Posterior vena cava (tissue), 2 donors: ENCODE results near the gene HDAC4. TPM values are rescaled to one million over a fixed set of nuclear protein-coding genes. Genes with fewer than 3 reads are reported as not detected.

Source experiments
- DNase-seq: peaks from one replicate; pipeline ENCODE4 v3.0.0-alpha.2; 2020; ENCODE audit warnings: low spot score
- intact Hi-C, 2 donors: fragments of 100-400 bp; cut with DNase I; formaldehyde crosslinking; loops; one replicate each; pipeline versions ENCODE4 v1.14.1 to v1.14.2; 2022 to 2023
- total RNA-seq, 2 donors: library from RNA; stranded (reverse); fragmentation: NEBNext Ultra II Directional; extraction: Animal tissue kit (Norgen Biotek cat#: 25700); gene quantifications; one replicate each; pipeline ENCODE4 v1.2.1, GENCODE V29; 2021
- donor health status: DM: yes; HTN: yes; CAD: no.
- donor health status: DM: yes; HTN: yes; CAD: no.

Gene HDAC4
- total RNA-seq, 2 donors from 2014 or later = 47.6 to 66.9 TPM

- intact Hi-C loops = loop anchor here in 1 of 2 donors (10.0 kb wide), 1 partner anchor 250 kb away; no protein-coding TSS in a partner anchor
- DNase-seq = no peak
Observed at GRCh38 chr2:239145106-239145505, 255.7 kb downstream of the HDAC4 start.

DNA sequence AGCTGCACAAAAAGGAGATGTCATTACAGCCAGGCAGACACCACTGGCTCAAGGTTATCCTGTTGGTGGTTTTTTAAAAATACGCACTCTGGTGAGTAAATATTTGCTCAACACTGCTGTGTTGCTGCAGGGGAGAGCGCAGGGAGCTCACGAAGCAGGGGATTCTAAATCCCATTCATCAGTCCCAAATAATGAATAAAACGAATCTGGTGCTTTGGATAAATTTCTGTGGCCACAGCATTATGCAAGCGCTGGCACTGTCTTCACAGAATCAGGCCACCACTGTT, 256.2 kb downstream of the HDAC4 start:
- intact Hi-C loops = loop anchor here in 1 of 2 donors (10.0 kb wide), 1 partner anchor 250 kb away; no protein-coding TSS in a partner anchor
- DNase-seq = no peak

GRCh38 chr2:239143858-239144712, 256.7 kb downstream of the HDAC4 start:
- DNase-seq = no peak
- intact Hi-C loops = loop anchor here in 1 of 2 donors (10.0 kb wide), 1 partner anchor 251 kb away; no protein-coding TSS in a partner anchor

GRCh38 chr2:239142806-239143205, 258.0 kb downstream of the HDAC4 start:
- intact Hi-C loops = loop anchor here in 1 of 2 donors (10.0 kb wide), 1 partner anchor 252 kb away; no protein-coding TSS in a partner anchor
- DNase-seq = no peak

DNA sequence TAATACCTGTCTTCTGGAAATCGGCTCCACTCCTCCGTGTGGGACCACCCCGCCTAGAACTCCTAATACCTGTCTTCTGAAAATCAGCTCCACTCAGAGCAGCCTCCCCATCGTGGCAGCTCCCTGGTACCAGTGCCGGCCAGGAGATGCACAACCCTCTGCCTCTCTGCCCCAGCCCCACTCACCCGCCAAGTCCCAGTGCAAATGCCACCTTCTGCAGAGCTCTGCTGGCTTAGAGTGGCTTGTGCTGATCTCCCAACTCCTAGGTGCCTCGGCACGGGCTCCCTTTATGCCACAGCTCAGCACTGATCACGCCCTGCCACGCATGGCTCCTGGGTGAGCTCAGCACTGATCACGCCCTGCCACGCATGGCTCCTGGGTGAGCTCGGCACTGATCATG, 258.5 kb downstream of the HDAC4 start:
- no peak for DNase-seq
- intact Hi-C loops = loop anchor here in 1 of 2 donors (10.0 kb wide), 1 partner anchor 253 kb away; no protein-coding TSS in a partner anchor

GRCh38 chr2:239141021-239141760, 259.6 kb downstream of the HDAC4 start:
- intact Hi-C loops = loop anchor here in 1 of 2 donors (10.0 kb wide), 1 partner anchor 254 kb away; no protein-coding TSS in a partner anchor
- DNase-seq = no peak

DNA sequence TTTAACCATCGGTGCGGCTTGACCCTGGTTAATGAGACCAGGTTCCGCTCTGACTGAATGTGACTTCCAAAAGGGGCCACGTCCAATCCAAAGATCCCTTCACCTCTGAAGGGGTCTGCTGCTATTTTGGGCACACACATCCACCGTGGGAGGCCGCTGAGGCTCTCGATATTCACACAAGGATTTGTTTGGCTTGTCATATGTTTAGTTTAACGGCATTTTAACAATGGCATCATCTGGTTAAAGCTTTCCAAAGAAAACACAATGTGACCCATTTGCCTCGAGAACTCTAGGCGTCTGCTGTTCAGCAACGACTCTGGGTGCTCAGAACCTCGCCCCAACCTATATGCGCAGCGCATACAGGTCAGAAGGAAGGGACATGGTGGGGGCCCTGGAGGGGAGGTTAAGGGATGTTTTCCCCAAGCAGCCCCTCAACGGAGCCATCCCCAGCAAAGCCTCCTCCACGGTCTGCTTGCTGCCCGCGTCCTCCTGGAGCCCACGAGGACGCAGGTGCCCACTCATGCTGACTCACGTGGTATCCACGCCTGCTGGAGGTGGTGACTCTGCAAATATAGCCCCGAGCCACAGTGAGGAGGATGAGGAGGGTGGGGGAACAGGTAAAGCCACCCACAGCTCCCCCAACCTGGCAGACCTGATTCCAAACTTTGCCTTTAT, 260.3 kb downstream of the HDAC4 start:
- intact Hi-C loops = loop anchor here in 1 of 2 donors (10.0 kb wide), 1 partner anchor 254 kb away; no protein-coding TSS in a partner anchor

GRCh38 chr2:239139566-239139965, 261.3 kb downstream of the HDAC4 start:
- no peak for DNase-seq
- intact Hi-C loops = loop anchor here in 1 of 2 donors (10.0 kb wide), 1 partner anchor 145 kb away; no protein-coding TSS in a partner anchor

More for the DNA sequence above, 260.3 kb downstream of the HDAC4 start:
- DNase-seq = no peak

- DNase-seq = no peak
- intact Hi-C loops = loop anchor here in 1 of 2 donors (10.0 kb wide), 1 partner anchor 146 kb away; no protein-coding TSS in a partner anchor
Observed at GRCh38 chr2:239139101-239139500, 261.7 kb downstream of the HDAC4 start.

DNA sequence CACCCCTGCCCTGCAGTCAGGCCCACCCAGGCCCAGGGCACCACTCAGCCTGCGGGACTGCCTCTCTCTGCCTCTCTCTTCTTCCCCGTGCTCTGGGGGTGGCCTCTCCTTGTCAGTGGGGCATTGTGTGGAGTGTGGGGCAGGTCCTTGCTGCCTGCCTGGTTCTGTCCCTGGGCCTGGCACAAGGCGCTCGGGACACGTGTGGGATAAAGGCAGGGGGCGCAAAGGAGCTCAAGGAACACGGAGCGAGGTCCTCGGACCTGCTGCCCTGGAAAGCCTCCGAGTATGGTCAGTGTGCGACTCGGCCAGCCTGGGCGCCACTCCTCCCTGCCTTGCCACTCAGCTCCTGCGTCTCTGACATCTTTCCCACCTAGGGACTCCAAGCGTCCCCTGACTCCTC, 262.2 kb downstream of the HDAC4 start:
- intact Hi-C loops = loop anchor here in 1 of 2 donors (10.0 kb wide), 1 partner anchor 146 kb away; no protein-coding TSS in a partner anchor
- no peak for DNase-seq

DNA sequence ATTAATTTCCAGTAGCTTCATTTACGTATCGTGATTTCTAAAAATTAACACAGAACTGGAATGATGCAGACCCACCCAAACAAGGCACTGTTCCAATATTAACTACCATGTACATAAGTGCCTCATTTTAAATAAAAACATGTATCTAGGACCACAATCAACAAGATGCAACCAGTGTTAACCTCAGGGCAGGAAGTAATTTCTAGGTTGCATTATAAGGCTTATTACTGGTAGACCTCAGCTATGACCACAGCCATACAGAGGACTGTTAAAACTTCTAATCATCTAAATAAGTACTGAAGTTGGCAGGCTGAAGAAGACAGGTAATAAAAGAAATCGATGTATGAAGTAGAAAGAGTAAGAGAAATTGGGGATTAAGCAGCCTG, 262.9 kb downstream of the HDAC4 start:
- no peak for DNase-seq

GRCh38 chr2:239137165-239137897, 263.5 kb downstream of the HDAC4 start:
- DNase-seq = no peak
- intact Hi-C loops = loop anchor here in 1 of 2 donors (10.0 kb wide), 1 partner anchor 147 kb away; no protein-coding TSS in a partner anchor

More for the DNA sequence above, 262.9 kb downstream of the HDAC4 start:
- intact Hi-C loops = loop anchor here in 1 of 2 donors (10.0 kb wide), 1 partner anchor 147 kb away; no protein-coding TSS in a partner anchor

DNA sequence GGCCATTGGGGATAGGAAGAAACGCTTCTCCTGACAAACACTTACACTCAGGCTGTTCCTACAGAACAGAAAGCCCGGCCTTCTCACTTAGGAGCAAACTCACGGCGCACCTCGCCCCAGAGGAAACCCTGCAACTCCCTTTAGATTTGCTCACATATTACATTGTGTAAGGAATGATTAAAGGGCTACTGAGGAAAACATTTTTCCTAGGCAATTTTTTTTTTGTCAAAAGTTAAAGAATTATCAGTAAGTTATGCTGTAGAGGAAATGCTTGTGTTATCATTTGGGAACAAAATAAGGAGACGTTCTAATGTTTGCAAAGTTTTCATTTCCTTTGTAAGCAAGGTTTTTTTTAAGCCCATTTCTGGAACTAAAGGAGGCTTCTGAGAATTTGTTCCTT, 264.1 kb downstream of the HDAC4 start:
- no peak for DNase-seq
- intact Hi-C loops = loop anchor here in 1 of 2 donors (10.0 kb wide), 1 partner anchor 148 kb away; no protein-coding TSS in a partner anchor

GRCh38 chr2:239136203-239136602, 264.6 kb downstream of the HDAC4 start:
- intact Hi-C loops = loop anchor here in 1 of 2 donors (10.0 kb wide), 1 partner anchor 149 kb away; no protein-coding TSS in a partner anchor
- no peak for DNase-seq

GRCh38 chr2:239135531-239135930, 265.3 kb downstream of the HDAC4 start:
- intact Hi-C loops = loop anchor here in 1 of 2 donors (10.0 kb wide), 1 partner anchor 149 kb away; no protein-coding TSS in a partner anchor
- DNase-seq = no peak

DNA sequence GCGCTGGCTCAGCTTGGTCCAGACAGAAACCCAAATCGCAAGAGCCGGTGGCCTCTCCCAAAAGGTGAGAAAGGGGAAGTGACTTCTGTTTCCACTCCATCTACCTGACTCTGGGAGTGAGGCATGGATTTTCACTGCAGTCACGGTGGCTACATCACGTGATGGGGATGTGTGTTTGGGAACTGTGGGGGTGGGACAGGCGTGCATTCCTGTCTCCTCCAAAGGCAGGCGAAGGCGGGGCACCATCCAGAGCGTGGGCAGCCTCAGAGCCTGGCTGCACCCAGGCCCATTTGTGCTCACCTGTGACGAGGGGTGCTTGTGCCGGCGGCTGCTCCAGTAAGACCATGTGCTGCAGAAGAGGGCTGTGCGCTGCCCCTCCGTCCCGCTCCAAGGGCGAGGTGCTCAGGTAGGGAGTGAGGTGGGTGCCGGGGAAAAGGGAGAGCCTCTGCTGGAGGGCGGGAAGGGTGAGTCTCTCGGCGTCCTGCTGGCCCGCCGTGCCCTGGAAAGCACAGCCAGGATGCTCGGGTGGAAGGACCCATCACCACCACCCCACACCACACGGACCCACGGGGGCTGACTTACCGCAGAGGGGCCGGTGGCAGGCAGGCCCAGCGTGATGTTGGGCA, 266.8 kb downstream of the HDAC4 start:
- no peak for DNase-seq
- intact Hi-C loops = loop anchor here in 1 of 2 donors (10.0 kb wide), 1 partner anchor 151 kb away; no protein-coding TSS in a partner anchor

DNA sequence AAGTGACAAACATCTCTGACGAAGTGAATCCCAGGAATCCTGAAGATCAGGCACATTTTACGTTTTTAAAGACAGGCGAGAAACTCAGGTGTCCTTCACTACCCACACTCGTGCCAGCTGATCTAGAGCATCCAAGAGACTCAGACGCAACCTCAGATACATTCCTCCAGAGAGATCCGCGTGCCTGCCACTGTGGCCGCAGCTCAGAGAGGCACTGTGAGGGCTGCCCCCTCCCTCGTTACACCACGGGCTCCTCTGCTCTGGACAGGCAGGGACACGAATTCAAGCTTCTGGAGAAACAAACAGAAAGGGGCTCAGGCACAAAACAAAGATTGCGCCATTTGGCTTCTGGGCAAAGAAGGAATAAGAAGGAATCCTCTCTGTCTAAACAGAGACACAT, 268.0 kb downstream of the HDAC4 start:
- no peak for DNase-seq
- intact Hi-C loops = loop anchor here in 1 of 2 donors (10.0 kb wide), 1 partner anchor 152 kb away; no protein-coding TSS in a partner anchor
